ENCODE measurements around the gene LGALS7.

DNA sequence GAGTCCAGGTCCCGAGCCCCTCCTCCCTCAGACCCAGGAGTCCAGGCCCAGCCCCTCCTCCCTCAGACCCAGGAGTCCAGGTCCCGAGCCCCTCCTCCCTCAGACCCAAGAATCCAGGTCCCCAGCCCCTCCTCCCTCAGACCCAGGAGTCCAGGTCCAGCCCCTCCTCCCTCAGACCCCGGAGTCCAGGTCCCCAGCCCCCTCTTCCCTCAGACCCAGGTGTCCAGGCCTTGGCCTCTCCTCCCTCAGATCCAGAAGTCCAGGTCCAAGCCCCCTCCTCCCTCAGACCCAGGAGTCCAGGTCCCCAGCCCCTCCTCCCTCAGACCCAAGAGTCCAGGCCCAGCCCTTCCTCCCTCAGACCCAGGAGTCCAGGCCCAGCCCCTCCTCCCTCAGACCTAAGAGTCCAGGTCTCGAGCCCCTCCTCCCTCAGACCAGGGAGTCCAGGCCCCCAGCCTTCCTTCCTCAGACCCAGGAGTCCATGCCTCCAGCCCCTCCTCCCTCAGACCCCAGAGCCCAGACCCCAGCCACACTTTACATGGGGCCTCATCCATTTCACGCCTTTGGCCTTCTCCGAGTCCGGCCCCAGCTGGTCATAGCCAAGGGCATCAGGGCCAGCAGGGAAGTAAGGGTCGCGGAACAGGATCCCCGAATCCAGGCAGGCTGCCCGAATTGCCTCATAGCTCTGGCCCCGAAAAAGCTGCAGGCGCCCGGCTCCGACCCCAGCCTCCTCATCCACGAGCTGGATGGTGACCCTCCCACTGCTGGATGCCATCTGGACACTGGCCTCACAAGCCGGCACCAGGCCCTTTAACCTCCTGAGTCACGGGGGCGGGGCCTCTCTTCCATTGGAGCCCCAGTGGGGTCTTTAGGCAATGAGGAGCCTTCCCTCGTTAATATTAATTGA lies 29.7 kb downstream of the LGALS7 start:
- no peak for TF ChIP-seq CTCF (IDR thresholded peaks at IDR 0.05; ENCODE audit: insufficient read depth, low read length, poor library complexity, severe bottlenecking)
- no peak for TF ChIP-seq EZH2phosphoT487 (conservative IDR thresholded peaks at IDR 0.05; ENCODE audit: low read length)

Data from SU-DHL-6 (cell line).